Peyer's patch (tissue), 4 donors: ENCODE measurements around the gene PGAM1.

Experiments
- POLR2A ChIP-seq, 2 donors: fragments of 450-650 bp; IDR thresholded peaks; one replicate each; pipeline ENCODE4 v1.5.1; 2017; ENCODE audit warnings: antibody characterized with exemption in 2 of 2, mild to moderate bottlenecking in 2 of 2, moderate library complexity in 2 of 2
- TF ChIP-seq, protein P1 (sequence below), 6 experiments: fragments of 450-650 bp in 4 of 6; fragments of 200-600 bp in 2 of 6; sonication (generic) in 1 of 6; IDR thresholded peaks; one replicate each; pipeline ENCODE4 v1.5.1; 2017 to 2019; ENCODE audit warnings: antibody characterized with exemption in 6 of 6, mild to moderate bottlenecking in 3 of 6, moderate library complexity in 1 of 6

DNA sequence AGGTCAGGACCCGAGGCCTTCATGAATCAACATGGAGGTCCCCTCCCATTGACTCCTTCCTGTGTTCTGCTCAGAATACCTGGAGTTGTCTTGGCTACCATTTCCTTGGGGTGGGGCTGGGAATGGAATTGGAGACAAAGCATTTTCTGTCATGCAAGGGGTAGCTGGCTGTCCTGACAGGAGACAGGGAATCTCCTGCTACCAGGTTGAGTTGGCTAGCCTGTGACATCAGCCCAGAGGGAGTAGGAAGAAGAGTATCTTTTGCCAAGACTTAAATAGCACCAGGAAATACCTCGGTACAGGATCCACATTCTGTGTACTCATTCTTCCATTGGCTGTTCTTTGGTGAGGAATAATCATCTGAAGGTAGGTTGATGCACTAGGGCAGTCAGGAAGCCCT is 24.8 kb downstream of the PGAM1 start:
- TF ChIP-seq, protein P1, sequence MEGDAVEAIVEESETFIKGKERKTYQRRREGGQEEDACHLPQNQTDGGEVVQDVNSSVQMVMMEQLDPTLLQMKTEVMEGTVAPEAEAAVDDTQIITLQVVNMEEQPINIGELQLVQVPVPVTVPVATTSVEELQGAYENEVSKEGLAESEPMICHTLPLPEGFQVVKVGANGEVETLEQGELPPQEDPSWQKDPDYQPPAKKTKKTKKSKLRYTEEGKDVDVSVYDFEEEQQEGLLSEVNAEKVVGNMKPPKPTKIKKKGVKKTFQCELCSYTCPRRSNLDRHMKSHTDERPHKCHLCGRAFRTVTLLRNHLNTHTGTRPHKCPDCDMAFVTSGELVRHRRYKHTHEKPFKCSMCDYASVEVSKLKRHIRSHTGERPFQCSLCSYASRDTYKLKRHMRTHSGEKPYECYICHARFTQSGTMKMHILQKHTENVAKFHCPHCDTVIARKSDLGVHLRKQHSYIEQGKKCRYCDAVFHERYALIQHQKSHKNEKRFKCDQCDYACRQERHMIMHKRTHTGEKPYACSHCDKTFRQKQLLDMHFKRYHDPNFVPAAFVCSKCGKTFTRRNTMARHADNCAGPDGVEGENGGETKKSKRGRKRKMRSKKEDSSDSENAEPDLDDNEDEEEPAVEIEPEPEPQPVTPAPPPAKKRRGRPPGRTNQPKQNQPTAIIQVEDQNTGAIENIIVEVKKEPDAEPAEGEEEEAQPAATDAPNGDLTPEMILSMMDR (IDR thresholded peaks at IDR 0.05), result no peak
- TF ChIP-seq POLR2A (IDR thresholded peaks at IDR 0.05), result no peak
